ENCODE measurements around the gene LRCH3.

- TF ChIP-seq POLR2AphosphoS5 (IDR thresholded peaks at IDR 0.05; ENCODE audit: insufficient read depth in 1 of 2, low read depth in 1 of 2) (no peak), CTCF (IDR thresholded peaks at IDR 0.05) (no peak)
Measured at GRCh38 chr3:197882586-197882985, 91.5 kb downstream of the LRCH3 start.

Data from vagina (tissue), 2 donors.